Measurements from ENCODE around the gene BANF2.

Gene BANF2

DNA sequence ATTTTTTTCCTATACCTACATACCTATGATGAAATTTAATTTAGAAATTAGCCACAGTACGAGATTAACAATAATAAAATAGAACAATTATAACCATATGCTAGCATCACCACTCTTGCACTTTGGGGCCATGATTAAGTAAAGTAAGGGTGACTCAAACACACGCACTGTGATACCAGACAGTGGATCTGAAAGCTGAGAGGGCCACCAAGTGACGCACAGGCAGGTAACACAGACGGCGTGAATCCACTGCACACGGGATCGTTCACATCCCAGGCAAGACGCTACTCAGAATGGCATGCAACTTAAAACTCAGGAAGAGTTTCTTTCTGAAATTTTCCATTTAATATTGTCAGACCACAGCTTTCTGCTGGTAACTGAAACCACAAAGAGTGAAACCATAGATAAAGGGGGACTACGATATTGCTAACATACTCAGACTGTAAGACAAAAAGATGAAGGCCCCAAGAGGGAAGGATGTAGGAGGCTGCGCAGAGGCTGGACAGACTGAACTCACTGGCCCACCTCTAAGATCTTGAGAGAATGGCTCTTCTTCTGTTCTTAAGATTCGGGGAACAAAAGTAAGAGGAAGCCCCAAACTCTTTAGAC is 35.6 kb upstream of the BANF2 start:
- peak; percentile 16 for DNase-seq

- no peak for DNase-seq
These were observed 34.0 kb upstream of the BANF2 start for GRCh38 chr20:17665756-17666155.

DNA sequence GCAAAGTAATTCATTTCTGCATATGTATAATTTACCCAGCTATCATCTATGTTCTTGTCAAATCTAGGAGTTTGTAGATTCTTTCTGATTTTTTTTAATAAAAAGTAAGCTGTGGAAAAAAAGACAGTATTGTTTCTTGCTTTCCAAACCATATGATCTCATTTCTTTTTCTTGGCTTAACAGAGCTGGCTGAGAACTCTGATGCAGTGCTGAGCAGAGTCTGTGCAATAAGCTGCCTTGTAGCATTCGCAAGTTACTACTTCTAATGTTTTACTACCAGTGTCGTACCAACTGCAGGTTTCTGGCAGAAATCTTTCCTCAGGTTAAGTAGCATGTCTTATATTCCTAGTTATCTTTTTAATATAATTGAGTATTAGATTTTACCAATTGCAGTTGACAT is 33.3 kb upstream of the BANF2 start:
- DNase-seq: no peak

- DNase-seq: no peak
These were observed 32.3 kb upstream of the BANF2 start for GRCh38 chr20:17667445-17667844.

GRCh38 chr20:17668432-17668831 is 31.3 kb upstream of the BANF2 start:
- DNase-seq: no peak

GRCh38 chr20:17669306-17669931 is 30.3 kb upstream of the BANF2 start:
- no peak for DNase-seq

DNA sequence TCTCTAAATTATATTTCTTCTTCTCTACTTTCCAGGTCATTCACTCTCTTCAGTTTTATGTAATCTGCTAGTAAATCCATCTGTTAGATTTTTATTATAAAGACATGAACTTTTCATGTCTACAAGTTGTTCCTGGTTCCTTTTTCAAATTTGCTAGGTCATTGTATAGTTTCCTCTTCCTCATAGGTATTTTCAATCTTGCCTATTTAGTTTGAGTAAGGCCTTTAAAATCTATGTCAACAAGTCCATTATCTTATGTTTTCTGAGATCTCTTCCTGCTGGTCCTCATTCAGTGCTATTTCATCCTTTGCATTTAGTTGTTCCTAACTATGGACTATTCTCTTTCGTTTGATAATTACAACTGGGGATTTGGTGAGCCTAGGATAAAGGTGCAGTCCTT is 28.8 kb upstream of the BANF2 start:
- DNase-seq: no peak

GRCh38 chr20:17671565-17671964 is 28.2 kb upstream of the BANF2 start:
- no peak for DNase-seq

DNA sequence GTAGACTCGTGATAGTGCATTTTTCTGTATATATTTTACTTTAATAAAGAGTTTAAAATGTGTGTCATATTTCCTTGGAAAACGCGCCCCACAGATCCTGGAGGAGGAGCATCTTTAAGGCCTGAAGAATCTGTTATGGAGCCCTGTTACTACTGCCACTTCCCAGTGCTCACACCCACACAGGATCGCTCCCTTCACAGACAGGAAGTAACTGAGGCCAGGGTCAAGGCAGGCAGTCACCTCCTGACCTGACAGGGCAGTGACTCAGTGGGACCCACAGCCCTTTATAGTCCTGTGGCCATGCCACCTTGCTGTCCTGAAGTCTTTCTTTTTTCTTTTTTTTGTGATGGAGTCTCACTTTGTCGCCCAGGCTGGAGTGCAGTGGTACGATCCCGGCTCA is 26.7 kb upstream of the BANF2 start:
- no peak for DNase-seq

GRCh38 chr20:17674722-17675518 is 24.8 kb upstream of the BANF2 start:
- no peak for DNase-seq

- no peak for DNase-seq
These were observed 24.0 kb upstream of the BANF2 start for GRCh38 chr20:17675519-17676377.

DNA sequence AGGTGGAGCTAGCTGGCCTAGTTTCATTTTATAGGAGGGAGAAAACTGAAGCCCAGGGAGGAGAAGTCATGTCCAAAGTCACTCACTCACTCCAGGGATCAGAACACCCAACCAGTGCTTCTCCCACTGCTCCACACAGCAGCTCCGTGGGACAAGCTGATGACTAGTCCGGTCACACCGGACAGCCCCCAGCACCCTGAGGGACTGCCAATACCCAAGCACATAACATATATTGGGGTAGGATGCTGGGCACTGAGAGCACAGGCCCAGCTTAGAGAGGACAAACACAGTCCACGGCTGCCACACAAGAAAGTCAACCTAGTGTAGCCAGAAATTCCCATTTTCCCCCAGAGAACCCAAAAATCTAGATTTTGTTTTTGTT is 23.4 kb upstream of the BANF2 start:
- DNase-seq: no peak

DNA sequence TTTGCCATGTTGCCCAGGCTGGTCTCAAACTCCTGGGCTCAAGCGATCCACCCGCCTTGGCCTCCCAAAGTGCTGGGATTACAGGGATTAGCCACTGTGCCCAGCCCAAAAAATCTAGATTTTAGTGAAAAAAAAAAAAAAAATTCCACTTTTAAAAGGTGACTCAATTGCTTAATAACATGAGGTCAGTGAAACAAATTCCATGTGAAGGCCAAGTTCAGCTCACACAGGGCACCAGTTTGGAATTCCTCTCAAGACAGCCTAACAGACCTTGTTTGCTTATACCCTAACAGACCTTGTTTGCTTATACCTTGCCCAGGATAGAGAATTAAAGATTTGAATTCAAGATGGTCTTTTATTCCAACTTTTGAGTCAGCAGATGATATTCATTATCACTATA is 22.8 kb upstream of the BANF2 start:
- DNase-seq: no peak

DNA sequence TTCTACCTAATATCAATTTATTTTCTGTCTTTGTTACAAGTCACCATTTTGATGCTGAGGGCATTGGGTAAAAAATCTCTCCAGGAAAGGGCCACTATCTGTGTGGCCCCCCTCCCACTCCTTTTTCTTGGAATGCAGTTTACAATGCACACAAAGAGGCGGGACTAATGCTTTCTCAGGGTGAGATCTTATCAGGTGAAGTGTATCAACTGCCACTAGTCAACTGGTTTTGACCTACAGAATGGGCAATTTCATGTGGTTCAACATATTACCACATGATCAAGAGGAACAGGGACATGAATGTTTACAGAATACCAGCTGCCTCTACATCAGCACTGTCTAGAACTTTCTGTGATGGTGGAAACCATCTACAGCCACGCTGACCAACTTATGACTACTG is 21.5 kb upstream of the BANF2 start:
- DNase-seq: no peak

DNA sequence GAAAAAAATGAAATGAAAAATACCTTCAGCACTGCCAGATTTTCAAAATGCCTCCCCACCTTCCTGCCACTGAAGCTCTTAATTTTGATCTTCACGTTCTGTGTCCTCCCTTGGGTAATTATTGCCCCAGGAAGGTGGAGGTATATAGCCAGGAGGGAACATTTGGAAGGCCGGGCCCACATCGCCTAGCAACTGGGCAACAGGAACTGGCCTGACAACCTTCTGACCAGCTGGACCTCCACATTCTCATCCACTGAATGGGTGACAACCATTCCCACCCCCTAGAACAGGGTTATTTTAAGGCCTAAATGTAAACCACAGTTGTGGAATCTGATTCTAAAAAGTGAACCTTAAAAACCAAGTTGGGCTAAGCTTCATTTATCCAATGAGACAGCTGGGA is 20.9 kb upstream of the BANF2 start:
- DNase-seq: no peak

DNA sequence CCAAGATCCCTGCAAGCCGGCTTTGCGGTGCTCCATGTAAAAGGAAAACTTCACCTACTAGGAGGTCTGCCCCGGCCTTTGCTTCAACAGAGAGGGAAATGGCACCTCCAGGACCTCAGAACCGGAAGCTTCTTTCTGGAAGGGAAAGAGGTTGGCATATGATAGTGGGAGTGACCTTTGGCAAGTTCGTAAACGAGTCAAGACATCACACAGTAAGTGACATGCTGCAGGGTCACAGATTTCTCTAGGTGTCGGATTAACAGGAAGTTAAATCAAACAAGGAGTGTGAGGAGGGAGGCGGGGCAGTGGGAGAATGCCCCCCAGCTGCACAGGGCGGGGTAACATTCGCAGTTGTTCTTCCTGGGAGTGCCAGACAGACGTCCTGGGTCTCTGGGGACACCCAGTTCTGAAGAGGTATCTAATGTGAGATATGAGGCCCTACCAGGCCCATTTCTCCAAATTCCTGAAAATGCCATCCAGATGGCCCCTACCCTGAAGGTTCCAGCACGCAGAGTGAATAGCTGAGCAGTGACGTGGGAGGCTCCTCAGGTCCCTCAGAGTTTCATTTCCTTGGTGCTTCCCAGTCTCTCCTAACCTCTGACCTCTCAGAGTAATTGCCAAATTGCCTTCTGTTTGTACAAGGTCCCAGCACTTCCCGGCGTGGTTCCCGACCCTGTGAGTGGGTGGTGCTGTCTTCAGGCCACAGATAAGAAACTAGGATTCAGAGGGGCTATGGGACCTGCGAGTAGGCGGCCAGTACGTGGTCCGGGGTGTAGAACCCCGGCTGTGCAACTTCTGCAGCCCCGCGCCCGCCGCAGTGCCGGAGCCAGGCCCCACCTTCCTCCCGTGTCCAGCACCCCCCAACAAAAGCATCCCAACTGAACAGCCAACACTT is 19.6 kb upstream of the BANF2 start:
- DNase-seq: no peak

DNA sequence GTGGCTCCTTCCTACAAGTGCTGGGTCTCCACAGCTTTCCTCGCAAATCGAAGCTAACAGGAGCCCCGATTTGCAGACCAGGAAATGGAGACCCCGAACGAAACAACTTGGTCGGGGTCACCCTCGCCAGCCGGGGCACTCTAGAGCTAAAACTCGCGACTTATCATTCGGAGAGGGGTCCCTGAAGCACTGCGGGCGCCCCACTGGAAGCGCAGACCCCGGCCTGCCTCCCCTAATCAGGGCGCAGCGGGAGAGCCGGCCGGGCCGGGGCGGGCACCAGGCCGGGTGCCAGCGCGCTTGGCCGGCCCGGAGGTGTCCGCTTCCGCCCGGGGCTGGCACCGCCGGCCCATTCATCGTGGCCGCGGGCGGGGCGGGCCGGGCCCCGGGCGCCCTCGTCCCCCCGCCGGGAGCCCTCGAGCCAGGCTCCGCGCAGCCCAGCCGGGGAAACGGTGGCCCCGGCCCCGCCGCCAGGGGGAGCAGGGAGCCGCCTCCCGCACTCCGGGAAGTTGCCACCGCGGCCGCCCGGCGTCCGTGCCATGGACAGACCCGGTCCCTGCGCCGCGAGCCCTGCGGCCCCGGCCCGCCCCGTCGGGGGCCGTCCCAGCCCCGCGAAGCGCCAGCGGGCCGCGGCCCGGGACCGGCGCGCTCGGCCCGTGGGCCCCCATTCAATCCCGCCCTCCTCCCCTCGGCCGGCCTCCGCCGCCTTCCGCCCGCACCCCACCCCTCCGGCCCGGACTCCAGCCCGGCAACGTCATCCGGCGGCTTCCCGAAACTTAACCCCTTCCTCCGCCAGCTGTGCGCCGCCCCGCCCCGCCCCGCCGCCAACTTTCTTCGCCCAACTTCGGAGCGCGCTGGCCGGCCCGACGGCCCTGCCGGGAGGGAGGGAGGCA is 18.7 kb upstream of the BANF2 start:
- DNase-seq: peak; percentile 82

DNA sequence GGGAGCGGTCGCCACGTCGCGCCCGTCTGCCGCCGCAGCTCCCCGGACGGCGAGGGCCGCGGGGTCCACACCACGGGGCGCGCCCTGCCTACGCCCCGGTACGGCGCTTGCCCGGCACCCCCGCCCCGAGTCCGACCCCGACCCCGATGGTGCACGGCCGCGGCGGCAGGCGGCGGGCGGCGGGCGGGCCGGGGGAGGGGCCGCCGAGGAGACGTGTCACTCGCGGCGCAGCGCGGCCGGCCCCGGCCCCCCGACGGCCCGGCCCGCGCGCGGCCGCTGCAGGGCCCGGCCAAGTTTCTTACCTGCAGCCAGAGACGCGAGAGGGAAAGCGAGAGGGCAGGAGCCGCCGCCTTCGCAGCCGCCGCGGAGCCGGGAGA is 18.1 kb upstream of the BANF2 start:
- DNase-seq: no peak

GRCh38 chr20:17682103-17682888 is 17.5 kb upstream of the BANF2 start, which contains the start of gene RRBP1:
TSS of gene RRBP1 (minus strand) at chr20:17682242. CDS start at chr20:17660507, 21,735 bp downstream.
- DNase-seq: peak; percentile 97

DNA sequence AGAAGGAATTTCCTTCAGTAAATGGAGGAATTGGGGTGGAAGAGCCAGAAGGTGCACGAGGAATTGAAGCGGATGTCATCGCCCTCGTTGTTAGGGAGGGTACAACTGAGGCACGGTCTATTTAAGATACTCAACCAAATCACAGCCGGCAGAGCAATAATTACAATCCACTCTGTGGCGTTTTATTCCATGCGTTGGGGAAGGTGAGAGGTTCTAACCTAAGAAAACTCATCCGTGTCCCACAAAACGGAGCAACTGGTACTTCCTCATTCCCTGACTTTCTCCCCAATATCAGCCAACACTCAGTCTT is 16.9 kb upstream of the BANF2 start:
- no peak for DNase-seq
